WTC11 (cell line): ENCODE data around the gene EFNA5. TPM values are rescaled to one million over a fixed set of nuclear protein-coding genes. Genes with fewer than 3 reads are reported as not detected.

Experiments used
- ATAC-seq: fragments of 200-7000 bp; cut with Tn5 transposase; 2 replicates; pipeline ENCODE4 v1.10.0; 2021; ENCODE audit warnings: mild to moderate bottlenecking, moderate library complexity
- CTCF ChIA-PET: fragments of 300-600 bp; sonication (Branson Sonifier 250); formaldehyde crosslinking; loops from one replicate; lab custom pipeline; 2021; ENCODE audit warnings: antibody characterized with exemption; lab: Charles Lee
- POLR2A ChIA-PET: fragments of 350-600 bp; sonication (Branson Sonifier 250); formaldehyde crosslinking; loops from one replicate; lab custom pipeline; 2021; ENCODE audit warnings: antibody characterized with exemption; lab: Charles Lee
- DNase-seq: peaks from one replicate; pipeline ENCODE4 v3.0.0; 2021; ENCODE audit warnings: low spot score
- H3K27ac Mint-ChIP-seq: 2 replicates; pipeline ENCODE4 v1.8.0; 2021; ENCODE audit warnings: mixed read lengths
- H3K27me3 Mint-ChIP-seq: 2 replicates; pipeline ENCODE4 v1.8.0; 2021; ENCODE audit warnings: low read depth, mild to moderate bottlenecking, moderate library complexity, mixed read lengths
- H3K36me3 Mint-ChIP-seq: 2 replicates; pipeline ENCODE4 v1.8.0; 2021; ENCODE audit warnings: mixed read lengths
- H3K4me1 Mint-ChIP-seq: 2 replicates; pipeline ENCODE4 v1.8.0; 2022; ENCODE audit warnings: mixed read lengths
- H3K4me3 Mint-ChIP-seq: 2 replicates; pipeline ENCODE4 v1.8.0; 2021; ENCODE audit warnings: mild to moderate bottlenecking, moderate library complexity, mixed read lengths
- H3K9me3 Mint-ChIP-seq: 2 replicates; pipeline ENCODE4 v1.8.0; 2021; ENCODE audit warnings: mixed read lengths
- ATF6 ChIP-seq: sonication (generic); formaldehyde crosslinking; IDR thresholded peaks from 2 replicates; pipeline ENCODE4 v1.8.1; 2023; ENCODE audit warnings: mild to moderate bottlenecking, missing genetic modification reagents
- E2F5 ChIP-seq: sonication (generic); formaldehyde crosslinking; IDR thresholded peaks from 2 replicates; pipeline ENCODE4 v1.8.1; 2022; ENCODE audit warnings: mild to moderate bottlenecking, moderate library complexity, missing genetic modification reagents
- ERG ChIP-seq: fragments of 250-450 bp; sonication (Bioruptor Pico); IDR thresholded peaks from 2 replicates; pipeline ENCODE4 v1.8.0; 2021; ENCODE audit warnings: mild to moderate bottlenecking
- GRHL2 ChIP-seq: fragments of 250-450 bp; sonication (Bioruptor Pico); IDR thresholded peaks from 2 replicates; pipeline ENCODE4 v1.8.0; 2022; ENCODE audit warnings: mild to moderate bottlenecking, moderate library complexity; ENCODE audit not compliant: insufficient replicate concordance, severe bottlenecking
- HMGA2 ChIP-seq: fragments of 250-450 bp; sonication (Bioruptor Pico); IDR thresholded peaks from 2 replicates; pipeline ENCODE4 v1.4.0; 2021; ENCODE audit warnings: mild to moderate bottlenecking, moderate library complexity
- IRF1 ChIP-seq: sonication (generic); formaldehyde crosslinking; IDR thresholded peaks from 2 replicates; pipeline ENCODE4 v1.8.0; 2023; ENCODE audit warnings: missing genetic modification reagents
- JAZF1 ChIP-seq: fragments of 250-450 bp; sonication (Bioruptor Pico); IDR thresholded peaks from 2 replicates; pipeline ENCODE4 v1.9.0; 2021; ENCODE audit warnings: moderate library complexity, mild to moderate bottlenecking, inconsistent platforms
- KAT7 ChIP-seq: sonication (generic); formaldehyde crosslinking; IDR thresholded peaks from 2 replicates; pipeline ENCODE4 v1.8.1; 2023; ENCODE audit warnings: missing genetic modification reagents, mild to moderate bottlenecking, borderline replicate concordance
- MAX ChIP-seq: sonication (generic); formaldehyde crosslinking; IDR thresholded peaks from 2 replicates; pipeline ENCODE4 v1.8.0; 2022; ENCODE audit warnings: mild to moderate bottlenecking, missing genetic modification reagents
- MLX ChIP-seq: sonication (generic); formaldehyde crosslinking; IDR thresholded peaks from 2 replicates; pipeline ENCODE4 v1.8.1; 2023; ENCODE audit warnings: mild to moderate bottlenecking, missing genetic modification reagents, moderate library complexity
- NFATC4 ChIP-seq: fragments of 250-450 bp; sonication (Bioruptor Pico); IDR thresholded peaks from 2 replicates; pipeline ENCODE4 v1.9.0; 2021; ENCODE audit warnings: mild to moderate bottlenecking
- NR1H2 ChIP-seq: sonication (generic); formaldehyde crosslinking; IDR thresholded peaks from 2 replicates; pipeline ENCODE4 v1.9.0; 2021; ENCODE audit warnings: mild to moderate bottlenecking, moderate library complexity, missing genetic modification reagents
- TEAD1 ChIP-seq: sonication (generic); formaldehyde crosslinking; IDR thresholded peaks from 2 replicates; pipeline ENCODE4 v1.8.0; 2022; ENCODE audit warnings: mild to moderate bottlenecking, missing genetic modification reagents
- TEAD4 ChIP-seq: sonication (generic); formaldehyde crosslinking; IDR thresholded peaks from 2 replicates; pipeline ENCODE4 v1.8.0; 2022; ENCODE audit warnings: mild to moderate bottlenecking, missing genetic modification reagents
- ZBTB21 ChIP-seq: sonication (generic); formaldehyde crosslinking; IDR thresholded peaks from 2 replicates; pipeline ENCODE4 v1.8.1; 2023; ENCODE audit warnings: mild to moderate bottlenecking, missing genetic modification reagents, borderline replicate concordance
- ZNF138 ChIP-seq: sonication (generic); formaldehyde crosslinking; conservative IDR thresholded peaks from 2 replicates; pipeline ENCODE4 v1.8.1; 2022; ENCODE audit warnings: mild to moderate bottlenecking, moderate library complexity, missing genetic modification reagents
- ZNF263 ChIP-seq: sonication (generic); formaldehyde crosslinking; IDR thresholded peaks from 2 replicates; pipeline ENCODE4 v1.8.1; 2022; ENCODE audit warnings: low read depth, mild to moderate bottlenecking, moderate library complexity, missing genetic modification reagents
- ZNF317 ChIP-seq: sonication (generic); formaldehyde crosslinking; IDR thresholded peaks from 2 replicates; pipeline ENCODE4 v1.8.1; 2023; ENCODE audit warnings: low read depth, mild to moderate bottlenecking, moderate library complexity, missing genetic modification reagents, borderline replicate concordance
- ZNF396 ChIP-seq: fragments of 250-450 bp; sonication (Bioruptor Pico); IDR thresholded peaks from 2 replicates; pipeline ENCODE4 v1.8.0; 2021; ENCODE audit warnings: mild to moderate bottlenecking, moderate library complexity, borderline replicate concordance
- ZNF416 ChIP-seq: fragments of 250-450 bp; sonication (Bioruptor Pico); IDR thresholded peaks from 2 replicates; pipeline ENCODE4 v1.9.0; 2021; ENCODE audit warnings: mild to moderate bottlenecking, inconsistent platforms
- ZNF423 ChIP-seq: fragments of 250-450 bp; sonication (Bioruptor Pico); IDR thresholded peaks from 2 replicates; pipeline ENCODE4 v2.1.2; 2022; ENCODE audit warnings: mild to moderate bottlenecking, moderate library complexity
- total RNA-seq: library from RNA; stranded (reverse); gene quantifications from 3 replicates; pipeline ENCODE4 v1.2.3, GENCODE V29; 2021

EFNA5 gene
- total RNA-seq, 1 experiment from 2014 or later, result 17.4 TPM

- TF ChIP-seq ZNF423 (CRISPR knock-in tag), result 0 out of 2 replicates have a peak, but pooled peaks have one; percentile 13
- TF ChIP-seq E2F5, result no peak
- TF ChIP-seq HMGA2 (CRISPR knock-in tag), result no peak
- TF ChIP-seq ZNF416 (CRISPR knock-in tag), result no peak
- no peak for TF ChIP-seq MLX (CRISPR knock-in tag)
- no peak for TF ChIP-seq ATF6 (CRISPR knock-in tag)
- no peak for TF ChIP-seq MAX (CRISPR knock-in tag)
Measured at GRCh38 chr5:107402434-107403227, 268.1 kb downstream of the EFNA5 start (continued).

GRCh38 chr5:107401470-107402122, 269.1 kb downstream of the EFNA5 start:
- ChIA-PET CTCF (no interaction called here), POLR2A (interaction anchor here (0.7 kb wide), 1 partner anchor 16 kb away, joined by 4 read pairs; no protein-coding TSS in a partner anchor)
- Mint-ChIP-seq H3K27ac (no peak overlapping the region), H3K36me3 (no peaks in the 10 kb centered on the region), H3K4me3 (peak overlapping the region; percentile 34), H3K27me3 (peaks cover 18% of the 10 kb centered on the region), H3K9me3 (no peaks in the 10 kb centered on the region), H3K4me1 (peaks cover 67% of the 10 kb centered on the region)
- TF ChIP-seq JAZF1 (CRISPR knock-in tag), result no peak
- TF ChIP-seq TEAD1, result no peak
- TF ChIP-seq ZNF396 (CRISPR knock-in tag), result no peak
- no peak for TF ChIP-seq ZBTB21 (CRISPR knock-in tag)
- TF ChIP-seq GRHL2 (CRISPR knock-in tag), result no peak
- no peak for TF ChIP-seq ERG (CRISPR knock-in tag)
- no peak for TF ChIP-seq ZNF317
- no peak for TF ChIP-seq TEAD4 (CRISPR knock-in tag)
- TF ChIP-seq ZNF138 (CRISPR knock-in tag), result no peak
- TF ChIP-seq IRF1, result no peak
- no peak for TF ChIP-seq NR1H2 (CRISPR knock-in tag)
- no peak for TF ChIP-seq NFATC4
- TF ChIP-seq ZNF263 (CRISPR knock-in tag), result no peak
- TF ChIP-seq KAT7 (CRISPR knock-in tag), result no peak
- DNase-seq (peak; percentile 24), ATAC-seq (peak; percentile 91)
